H1 (cell line): Measurements from ENCODE around the gene TMEM147. TPM values are rescaled to one million over a fixed set of nuclear protein-coding genes. Genes with fewer than 3 reads are reported as not detected.

Experiments
- CTCF ChIA-PET: fragments of 300-600 bp; sonication (Branson Sonifier 250); formaldehyde crosslinking; loops from one replicate; lab custom pipeline; 2021; ENCODE audit not compliant: partially characterized antibody; lab: Charles Lee
- POLR2A ChIA-PET: fragments of 300-600 bp; sonication (Branson Sonifier 250); formaldehyde crosslinking; loops from one replicate; lab custom pipeline; 2021; ENCODE audit warnings: inconsistent platforms; ENCODE audit not compliant: partially characterized antibody; lab: Charles Lee
- DNase-seq, 2 experiments: peaks; one replicate each; pipeline versions ENCODE4 v3.0.0 to v3.0.0-alpha.2; 2010 to 2022; ENCODE audit warnings: low spot score in 2 of 2, low read depth in 1 of 2, mixed read lengths in 1 of 2
- FAIRE-seq: peaks from 2 replicates; lab custom pipeline; 2011; peaks lifted over from hg19 to GRCh38; lab: Jason Lieb, UNC
- H2AFZ ChIP-seq: 2 replicates; pipeline ENCODE4 v1.8.1; 2012; ENCODE audit warnings: low read length, inconsistent platforms
- H2AK5ac ChIP-seq: 2 replicates; pipeline ENCODE4 v1.6.1; 2013; ENCODE audit warnings: low read depth, low read length
- H2BK120ac ChIP-seq: replicated peaks from 2 replicates; pipeline ENCODE3; 2013; ENCODE audit warnings: low read depth, low read length, inconsistent platforms
- H2BK12ac ChIP-seq: 2 replicates; pipeline ENCODE4 v1.6.1; 2013; ENCODE audit warnings: low read depth, low read length
- H2BK15ac ChIP-seq: 2 replicates; pipeline ENCODE4 v1.6.1; 2013; ENCODE audit warnings: low read length
- H2BK20ac ChIP-seq: 2 replicates; pipeline ENCODE4 v1.6.1; 2013; ENCODE audit warnings: low read length
- H2BK5ac ChIP-seq: 2 replicates; pipeline ENCODE4 v1.6.1; 2013; ENCODE audit warnings: low read depth, low read length
- H3K14ac ChIP-seq: 2 replicates; pipeline ENCODE4 v1.6.1; 2013; ENCODE audit warnings: inconsistent platforms; ENCODE audit not compliant: insufficient read length
- H3K18ac ChIP-seq: 2 replicates; pipeline ENCODE4 v1.6.1; 2013; ENCODE audit warnings: low read length; ENCODE audit errors: extremely low read depth
- H3K23ac ChIP-seq: 2 replicates; pipeline ENCODE4 v1.6.1; 2013; ENCODE audit warnings: inconsistent platforms; ENCODE audit not compliant: insufficient read length
- H3K23me2 ChIP-seq: 2 replicates; pipeline ENCODE4 v1.6.1; 2013; ENCODE audit warnings: low read depth, low read length
- H3K27ac ChIP-seq: 2 replicates; pipeline ENCODE4 v1.6.1; 2011; ENCODE audit warnings: low read depth, low read length, inconsistent platforms
- H3K27me3 ChIP-seq, 4 experiments: replicated peaks in 1 of 4; 1 replicate in 1 of 4; 2 replicates in 3 of 4; pipeline versions ENCODE4 v1.6.1 to v1.8.1; 2011 to 2013; ENCODE audit warnings: low read length in 3 of 4, mild to moderate bottlenecking in 3 of 4, inconsistent platforms in 2 of 4, mixed read lengths in 2 of 4, moderate library complexity in 1 of 4; ENCODE audit not compliant: control insufficient read depth in 3 of 4, insufficient read depth in 3 of 4; ENCODE audit errors: extremely low read depth in 1 of 4
- H3K36me3 ChIP-seq, 4 experiments: 2 replicates each; pipeline versions ENCODE4 v1.6.1 to v1.8.1; 2011 to 2013; ENCODE audit warnings: mild to moderate bottlenecking in 4 of 4, low read length in 3 of 4, moderate library complexity in 2 of 4, control low read depth in 1 of 4, inconsistent platforms in 1 of 4; ENCODE audit not compliant: insufficient read depth in 4 of 4, control insufficient read depth in 2 of 4
- H3K4ac ChIP-seq: replicated peaks from 2 replicates; pipeline ENCODE3; 2013; ENCODE audit warnings: low read length, low read depth, mixed read lengths, inconsistent platforms; ENCODE audit not compliant: insufficient read length
- H3K4me1 ChIP-seq, 4 experiments: replicated peaks in 1 of 4; 1 replicate in 1 of 4; 2 replicates in 3 of 4; pipeline versions ENCODE4 v1.6.1 to v1.8.1; 2011 to 2013; ENCODE audit warnings: low read length in 3 of 4, inconsistent platforms in 2 of 4, mixed read lengths in 1 of 4; ENCODE audit not compliant: insufficient read depth in 4 of 4, control insufficient read depth in 3 of 4
- H3K4me2 ChIP-seq, 2 experiments: 2 replicates each; pipeline versions ENCODE4 v1.6.1 to v1.8.1; 2011 to 2013; ENCODE audit warnings: low read depth in 2 of 2, low read length in 2 of 2, control low read depth in 1 of 2, inconsistent platforms in 1 of 2, mild to moderate bottlenecking in 1 of 2; ENCODE audit not compliant: insufficient read depth in 1 of 2
- H3K4me3 ChIP-seq, 4 experiments: fragments of 200-600, 300-600 bp in 1 of 4; sonication (generic), shearing (Covaris generic), sonication (Bioruptor Twin) in 1 of 4; 2 replicates each; pipeline versions ENCODE4 v1.5.1 to v1.8.1; 2011 to 2016; ENCODE audit warnings: low read length in 4 of 4, low read depth in 3 of 4, control low read depth in 2 of 4, inconsistent platforms in 2 of 4, mild to moderate bottlenecking in 2 of 4, mixed read lengths in 1 of 4, moderate library complexity in 1 of 4; ENCODE audit not compliant: insufficient read depth in 2 of 4; ENCODE audit errors: extremely low read depth in 1 of 4
- H3K56ac ChIP-seq: replicated peaks from 2 replicates; pipeline ENCODE3; 2013; ENCODE audit warnings: low read depth, mild to moderate bottlenecking, mixed read lengths, low read length, inconsistent platforms; ENCODE audit not compliant: insufficient read length
- H3K79me1 ChIP-seq: 2 replicates; pipeline ENCODE4 v1.6.1; 2013; ENCODE audit warnings: low read depth, low read length, control low read depth
- H3K79me2 ChIP-seq, 2 experiments: 2 replicates each; pipeline versions ENCODE4 v1.6.1 to v1.8.1; 2012 to 2013; ENCODE audit warnings: low read length in 2 of 2, mild to moderate bottlenecking in 2 of 2, inconsistent platforms in 1 of 2; ENCODE audit not compliant: insufficient read depth in 2 of 2, control insufficient read depth in 1 of 2
- H3K9ac ChIP-seq, 4 experiments: replicated peaks in 1 of 4; 1 replicate in 1 of 4; 2 replicates in 3 of 4; pipeline versions ENCODE4 v1.6.1 to v1.8.1; 2011 to 2013; ENCODE audit warnings: low read depth in 3 of 4, low read length in 3 of 4, control low read depth in 2 of 4, mild to moderate bottlenecking in 2 of 4, moderate library complexity in 2 of 4, inconsistent platforms in 1 of 4; ENCODE audit errors: extremely low read depth in 1 of 4
- H3K9me3 ChIP-seq, 2 experiments: 2 replicates each; pipeline versions ENCODE4 v1.6.1 to v1.8.1; 2012 to 2013; ENCODE audit warnings: mild to moderate bottlenecking in 2 of 2, moderate library complexity in 2 of 2, control low read depth in 1 of 2, inconsistent platforms in 1 of 2, low read depth in 1 of 2, low read length in 1 of 2, mixed read lengths in 1 of 2; ENCODE audit not compliant: insufficient read depth in 2 of 2
- H4K20me1 ChIP-seq, 2 experiments: replicated peaks in 1 of 2; 2 replicates each; pipeline versions ENCODE3 to v1.8.1; 2011 to 2013; ENCODE audit warnings: inconsistent platforms in 2 of 2, low read length in 2 of 2, mild to moderate bottlenecking in 1 of 2; ENCODE audit not compliant: insufficient read depth in 2 of 2, control insufficient read depth in 1 of 2
- H4K5ac ChIP-seq: 2 replicates; pipeline ENCODE4 v1.6.1; 2013; ENCODE audit warnings: low read length, low read depth, mixed read lengths, inconsistent platforms; ENCODE audit not compliant: insufficient read length
- H4K8ac ChIP-seq: 2 replicates; pipeline ENCODE4 v1.8.0; 2013; ENCODE audit warnings: mild to moderate bottlenecking, moderate library complexity, low read length, inconsistent platforms; ENCODE audit not compliant: insufficient read depth; ENCODE audit errors: extremely low read depth
- H4K91ac ChIP-seq: replicated peaks from 2 replicates; pipeline ENCODE3; 2013; ENCODE audit warnings: low read length, mixed read lengths, inconsistent platforms; ENCODE audit not compliant: insufficient read length
- CBX5 ChIP-seq: fragments of 300-800, 300-1000 bp; sonication (generic); IDR thresholded peaks from 2 replicates; pipeline ENCODE4 v1.7.1; 2016; ENCODE audit warnings: antibody characterized with exemption, low read length, low read depth
- CEBPB ChIP-seq: IDR thresholded peaks from 2 replicates; pipeline ENCODE4 v1.6.1; 2012; ENCODE audit warnings: low read depth, low read length
- GABPA ChIP-seq: IDR thresholded peaks from 2 replicates; pipeline ENCODE4 v1.6.1; 2011; ENCODE audit warnings: mild to moderate bottlenecking, low read length, moderate library complexity, borderline replicate concordance; ENCODE audit not compliant: insufficient read depth
- NRF1 ChIP-seq: IDR thresholded peaks from 2 replicates; pipeline ENCODE4 v1.6.1; 2011; ENCODE audit warnings: mild to moderate bottlenecking, low read depth, low read length, improper control_type of control experiment
- POLR2A ChIP-seq, 2 experiments: IDR thresholded peaks; 1 replicate in 1 of 2; 2 replicates in 1 of 2; pipeline ENCODE4 v1.6.1; 2011; ENCODE audit warnings: low read depth in 2 of 2, low read length in 2 of 2, mild to moderate bottlenecking in 2 of 2; ENCODE audit errors: control extremely low read depth in 1 of 2
- POU5F1 ChIP-seq: IDR thresholded peaks from 2 replicates; pipeline ENCODE4 v1.6.1; 2011; ENCODE audit warnings: low read depth, mild to moderate bottlenecking, low read length, moderate library complexity
- RXRA ChIP-seq: IDR thresholded peaks from 2 replicates; pipeline ENCODE4 v1.6.1; 2011; ENCODE audit warnings: low read depth, mild to moderate bottlenecking, low read length, moderate library complexity; ENCODE audit not compliant: insufficient read depth
- TBP ChIP-seq: IDR thresholded peaks from 2 replicates; pipeline ENCODE4 v1.6.1; 2011; ENCODE audit warnings: low read depth, low read length, improper control_type of control experiment
- WGBS, 2 experiments: shearing (Covaris generic) in 1 of 2; methylation state at CpG; one replicate each; pipeline versions ENCODE4 v1.1.6 to v1.1.7; 2013 to 2015; ENCODE audit warnings: low lambda C conversion rate in 2 of 2, mixed read lengths in 2 of 2, inconsistent platforms in 1 of 2, low coverage in 1 of 2, missing lambda C conversion rate in 1 of 2; ENCODE audit not compliant: insufficient replicate concordance in 2 of 2, insufficient coverage in 1 of 2, insufficient read length in 1 of 2; ENCODE audit errors: extremely low coverage in 1 of 2, missing lambda C conversion rate in 1 of 2; 5-methylcytosine and 5-hydroxymethylcytosine counted together
- polyA plus RNA-seq, 7 experiments: library from polyadenylated mRNA; depleted of rRNA in 3 of 7; stranded (reverse) in 5 of 7; unstranded in 2 of 7; fragments of >200 nt in 5 of 7; fragments of 200-250 nt in 2 of 7; gene quantifications; 1 replicate in 5 of 7; 2 replicates in 1 of 7; 4 replicates in 1 of 7; pipeline versions ENCODE4 v1.2.1 to v1.2.3, GENCODE V29; 2011 to 2013; ENCODE audit warnings: missing spikeins in 2 of 7, mixed read lengths in 2 of 7
- total RNA-seq: library from RNA; stranded (reverse); fragmentation: NEBNext Ultra II Directional; extraction: Animal tissue kit (Norgen Biotek cat#: 25700); gene quantifications from 2 replicates; pipeline ENCODE4 v1.2.1, GENCODE V29; 2021

TMEM147 gene
- total and polyA plus RNA-seq, 2 of the 8 experiments (the other 6 are each of a cell fraction or from before 2014, with no cell fraction given): 159 to 418 TPM

DNA sequence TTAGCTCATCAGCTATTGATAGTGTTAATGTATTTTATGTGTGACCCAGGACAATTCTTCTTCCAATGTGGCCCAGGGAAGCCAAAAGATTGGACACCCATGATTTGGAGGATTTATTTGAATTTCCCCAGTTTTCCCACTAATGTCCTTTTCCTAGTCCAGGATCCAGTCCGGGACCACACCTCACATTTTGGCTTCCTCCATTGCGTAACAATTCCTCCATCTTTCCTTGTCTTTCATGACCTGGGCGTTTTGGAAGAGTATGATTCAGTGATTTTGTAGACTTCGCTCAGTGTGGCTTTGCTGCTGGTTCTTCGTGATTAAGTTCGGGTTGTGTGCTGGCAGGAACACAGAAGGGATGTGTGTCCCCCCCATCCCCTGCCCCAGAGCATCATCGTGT is 21.3 kb downstream of the TMEM147 start:
- no peaks in the 10 kb centered on the region for H3K9me3 ChIP-seq
- ChIA-PET POLR2A (no interaction called here), CTCF (interaction anchor here (0.9 to 1.2 kb wide), 3 partner anchors 11 to 15 kb away, joined by 3 read pairs; no protein-coding TSS in a partner anchor)
- H2BK120ac ChIP-seq: no peak overlapping the region
- no peaks in the 10 kb centered on the region for H4K20me1 ChIP-seq
- no peak overlapping the region for H4K8ac ChIP-seq
- H2AFZ ChIP-seq: no peak overlapping the region
- TF ChIP-seq NRF1 (no peak), POU5F1 (no peak), GABPA (no peak), POLR2A (IDR thresholded peaks at IDR 0.05; ENCODE audit: control extremely low read depth in 1 of 2, low read depth in 2 of 2, low read length in 2 of 2) (no peak), RXRA (no peak), CEBPB (peak; percentile 70), TBP (no peak), CBX5 (no peak)
- no peaks in the 10 kb centered on the region for H3K36me3 ChIP-seq
- H3K23ac ChIP-seq: no peak overlapping the region
- WGBS, 2 experiments: 86% methylated on average over 7 of the region's 7 CpGs; no CpG with 5 or more reads in 1 of the 2 experiments
- no peak overlapping the region for H3K9ac ChIP-seq
- no peak overlapping the region for H3K4ac ChIP-seq
- H4K91ac ChIP-seq: no peak overlapping the region
- no peak overlapping the region for H3K56ac ChIP-seq
- no peak overlapping the region for H4K5ac ChIP-seq
- no peaks in the 10 kb centered on the region for H3K23me2 ChIP-seq
- no peaks in the 10 kb centered on the region for H3K79me1 ChIP-seq
- no peak overlapping the region for H3K4me2 ChIP-seq
- no peak overlapping the region for H2BK15ac ChIP-seq
- DNase-seq (no peak), FAIRE-seq (no peak)
- H2AK5ac ChIP-seq: no peak overlapping the region
- H3K4me1 ChIP-seq: peaks cover 0 to 4% (median 0%) of the 10 kb centered on the region in 4 experiments; a peak in 1 of 7 replicates
- no peak overlapping the region for H3K14ac ChIP-seq
- no peak overlapping the region for H3K4me3 ChIP-seq
- H2BK12ac ChIP-seq: no peak overlapping the region
- H3K27me3 ChIP-seq: no peaks in the 10 kb centered on the region; a peak in 2 of 7 replicates
- no peak overlapping the region for H3K27ac ChIP-seq
- H2BK20ac ChIP-seq: no peak overlapping the region
- H2BK5ac ChIP-seq: no peak overlapping the region
- no peak overlapping the region for H3K18ac ChIP-seq
- H3K79me2 ChIP-seq: no peaks in the 10 kb centered on the region
